K562 (cell line): ENCODE data around the gene ST6GALNAC3. TPM values are rescaled to one million over a fixed set of nuclear protein-coding genes. Genes with fewer than 3 reads are reported as not detected.

Experiments used
- ATAC-seq: fragments of 200-7000 bp; cut with Tn5 transposase; 3 replicates; pipeline ENCODE4 v1.9.1; 2020; ENCODE audit warnings: moderate library complexity
- BruUV-seq: library from RNA; stranded (reverse); fragments of 400-500 nt; replicated peaks from 2 replicates; lab custom pipeline; 2021; lab: Mats Ljungman, UMichigan
- CTCF ChIA-PET: fragments of 300-600 bp; formaldehyde crosslinking; extraction: SDS; loops from one replicate; lab custom pipeline; 2021; ENCODE audit warnings: low intra/inter-chr PET ratio; lab: Yijun Ruan, JAX
- POLR2A ChIA-PET: fragments of 300-600, 350-650 bp; sonication (Branson Sonifier 250); formaldehyde crosslinking; extraction: SDS; loops from one replicate; lab custom pipeline; 2021; ENCODE audit warnings: antibody characterized with exemption, inconsistent platforms; lab: Yijun Ruan, JAX
- DNase-seq, 4 experiments: peaks; one replicate each; pipeline versions ENCODE4 v3.0.0 to v3.0.0-alpha.2; 2011 to 2018; ENCODE audit warnings: low spot score in 3 of 4, mixed read lengths in 3 of 4; ENCODE audit errors: extremely low read depth in 1 of 4
- FAIRE-seq: peaks from 2 replicates; lab custom pipeline; 2011; peaks lifted over from hg19 to GRCh38; lab: Jason Lieb, UNC
- H2AFZ ChIP-seq: 2 replicates; pipeline ENCODE4 v1.6.0; 2011; ENCODE audit warnings: low read depth, low read length, control low read depth, inconsistent platforms
- H3K27ac ChIP-seq: fragments of 200-600 bp; 3 replicates; pipeline ENCODE4 v1.8.0; 2011; ENCODE audit warnings: low read depth, mild to moderate bottlenecking, control low read depth, inconsistent platforms, low read length, moderate library complexity, mixed read lengths; ENCODE audit errors: extremely low read depth
- H3K27me3 ChIP-seq, 2 experiments: fragments of 300-600 bp in 1 of 2; 2 replicates in 1 of 2; 3 replicates in 1 of 2; pipeline versions ENCODE4 v1.6.0 to v1.8.0; 2011; ENCODE audit warnings: inconsistent platforms in 2 of 2, low read length in 2 of 2, mild to moderate bottlenecking in 1 of 2, mixed read lengths in 1 of 2, moderate library complexity in 1 of 2; ENCODE audit not compliant: control insufficient read depth in 2 of 2, insufficient read depth in 2 of 2
- H3K36me3 ChIP-seq: fragments of 300-600 bp; 3 replicates; pipeline ENCODE4 v1.8.0; 2011; ENCODE audit warnings: mild to moderate bottlenecking, low read length, inconsistent platforms; ENCODE audit not compliant: control insufficient read depth, insufficient read depth
- H3K4me1 ChIP-seq, 2 experiments: fragments of 200-600 bp in 1 of 2; replicated peaks in 1 of 2; 2 replicates in 1 of 2; 3 replicates in 1 of 2; pipeline versions ENCODE4 v1.5.1 to v1.8.0; 2011; ENCODE audit warnings: inconsistent platforms in 2 of 2, low read length in 2 of 2, mild to moderate bottlenecking in 1 of 2, mixed read lengths in 1 of 2, moderate library complexity in 1 of 2; ENCODE audit not compliant: control insufficient read depth in 2 of 2, insufficient read depth in 2 of 2
- H3K4me2 ChIP-seq: 2 replicates; pipeline ENCODE4 v1.6.1; 2011; ENCODE audit warnings: low read length, control low read depth, inconsistent platforms, mixed read lengths; ENCODE audit not compliant: insufficient read depth
- H3K4me3 ChIP-seq: fragments of 200-600 bp; sonication (generic), shearing (Covaris generic); 2 replicates; pipeline ENCODE4 v1.5.1; 2016; ENCODE audit warnings: control low read depth, inconsistent platforms
- H3K79me2 ChIP-seq: fragments of 200-600 bp; 3 replicates; pipeline ENCODE4 v1.8.0; 2011; ENCODE audit warnings: low read length, inconsistent platforms; ENCODE audit not compliant: control insufficient read depth, insufficient read depth
- H3K9ac ChIP-seq, 2 experiments: 2 replicates each; pipeline versions ENCODE4 v1.6.0 to v1.6.1; 2011; ENCODE audit warnings: low read depth in 2 of 2, low read length in 2 of 2, control low read depth in 1 of 2, inconsistent platforms in 1 of 2, mild to moderate bottlenecking in 1 of 2, mixed read lengths in 1 of 2; ENCODE audit not compliant: insufficient read depth in 1 of 2
- H3K9me1 ChIP-seq: one replicate; pipeline ENCODE4 v1.6.0; 2011; ENCODE audit warnings: inconsistent platforms, mild to moderate bottlenecking, low read length, moderate library complexity; ENCODE audit not compliant: control insufficient read depth, insufficient read depth
- H3K9me3 ChIP-seq: replicated peaks from 2 replicates; pipeline ENCODE4 v1.5.1; 2011; ENCODE audit warnings: low read depth, low read length, inconsistent platforms; ENCODE audit not compliant: control insufficient read depth, insufficient read depth
- H4K20me1 ChIP-seq: replicated peaks from 2 replicates; pipeline ENCODE4 v1.6.1; 2011; ENCODE audit warnings: low read length, inconsistent platforms, mixed read lengths; ENCODE audit not compliant: control insufficient read depth, insufficient read depth
- ELF4 ChIP-seq: fragments of 450-650 bp; formaldehyde crosslinking; IDR thresholded peaks from 2 replicates; pipeline ENCODE4 v1.4.0; 2022; ENCODE audit warnings: missing genetic modification characterization
- GATAD2A ChIP-seq: fragments of 450-650 bp; IDR thresholded peaks from 2 replicates; pipeline ENCODE4 v1.6.1; 2017
- MLX ChIP-seq, 2 experiments: fragments of 450-650 bp in 1 of 2; sonication (generic) in 1 of 2; formaldehyde crosslinking; conservative IDR thresholded peaks; 2 replicates each; pipeline versions ENCODE4 v1.4.0 to v1.8.1; 2020 to 2022; ENCODE audit warnings: mild to moderate bottlenecking in 1 of 2, missing genetic modification reagents in 1 of 2
- NELFE ChIP-seq: IDR thresholded peaks from 2 replicates; pipeline ENCODE4 v1.6.1; 2011; ENCODE audit warnings: mild to moderate bottlenecking; ENCODE audit not compliant: insufficient read depth, insufficient read length
- PYGO2 ChIP-seq: fragments of 450-650 bp; IDR thresholded peaks from 2 replicates; pipeline ENCODE4 v1.6.1; 2016; ENCODE audit warnings: mild to moderate bottlenecking, missing genetic modification characterization, moderate library complexity, missing compliant biosample characterization
- SOX6 ChIP-seq: fragments of 450-650 bp; IDR thresholded peaks from 2 replicates; pipeline ENCODE4 v1.6.1; 2014; ENCODE audit warnings: mild to moderate bottlenecking
- ZNF699 ChIP-seq: fragments of 250-450 bp; sonication (Bioruptor Pico); IDR thresholded peaks from 2 replicates; pipeline ENCODE4 v1.8.0; 2021; ENCODE audit warnings: mild to moderate bottlenecking, moderate library complexity; ENCODE audit not compliant: insufficient replicate concordance
- WGBS: fragments of 100-300 bp; shearing (Covaris generic); methylation state at CpG from one replicate; pipeline ENCODE4 v1.1.6; 2016; ENCODE audit warnings: low coverage, mixed read lengths; ENCODE audit not compliant: insufficient coverage; ENCODE audit errors: missing lambda C conversion rate; 5-methylcytosine and 5-hydroxymethylcytosine counted together
- in situ Hi-C: fragments of 300-500 bp; cut with MboI; formaldehyde crosslinking; loops from 4 replicates; pipeline ENCODE4 v1.15.0; 2018; ENCODE audit warnings: inconsistent platforms, mixed read lengths
- intact Hi-C: fragments of 100-400 bp; cut with micrococcal nuclease; formaldehyde crosslinking; loops from 2 replicates; pipeline ENCODE4 v1.14.2; 2022
- polyA plus RNA-seq, 8 experiments: library from polyadenylated mRNA; depleted of rRNA in 4 of 8; stranded (reverse) in 5 of 8; unstranded in 3 of 8; fragments of >200 nt; fragmentation: Nextera tagmentation in 2 of 8; fragmentation: Illumina TruSeq in 1 of 8; extraction: Ambion mirVana in 2 of 8; extraction: Trizol in 1 of 8; gene quantifications; 2 replicates each; pipeline versions ENCODE4 v1.2.1 to v1.2.3, GENCODE V29; 2011 to 2014; ENCODE audit warnings: inconsistent platforms in 1 of 8, missing spikeins in 1 of 8
- total RNA-seq, 7 experiments: library from RNA; depleted of rRNA in 6 of 7; stranded (reverse); fragments of >200 nt in 6 of 7; fragmentation: Illumina TruSeq in 2 of 7; extraction: Trizol in 2 of 7; gene quantifications; 2 replicates each; pipeline versions ENCODE4 v1.2.1 to v1.2.3, GENCODE V29; 2011 to 2021; ENCODE audit warnings: low replicate concordance in 1 of 7
- TF ChIP-seq, protein P1 (sequence below): fragments of 250-450 bp; sonication (Bioruptor Pico); IDR thresholded peaks from 2 replicates; pipeline ENCODE4 v1.4.0; 2020; ENCODE audit warnings: mild to moderate bottlenecking, moderate library complexity, borderline replicate concordance

The ST6GALNAC3 gene
- total and polyA plus RNA-seq, 9 of the 15 experiments (the other 6 are each of a cell fraction or from before 2014, with no cell fraction given) = 0.04 to 0.29 (median 0.18) TPM; not detected in 6

- Histone ChIP-seq H4K20me1 (no peaks in the 10 kb centered on the region), H3K9me3 (no peaks in the 10 kb centered on the region), H3K4me2 (no peak overlapping the region), H3K27ac (no peak overlapping the region), H3K9ac (no peak overlapping the region), H3K4me1 (no peaks in the 10 kb centered on the region), H3K27me3 (no peaks in the 10 kb centered on the region), H3K79me2 (no peaks in the 10 kb centered on the region), H2AFZ (no peak overlapping the region), H3K9me1 (no peaks in the 10 kb centered on the region), H3K4me3 (no peak overlapping the region), H3K36me3 (no peaks in the 10 kb centered on the region)
- CTCF ChIA-PET = no interaction called here
- POLR2A ChIA-PET = no interaction called here
- no TSS peak for BruUV-seq
- DNase-seq (no peak), FAIRE-seq (no peak), ATAC-seq (no peak)
- intact Hi-C loops = no loop called here
- in situ Hi-C loops = no loop called here
- 0% methylated on average over 1 of the region's 4 CpGs for WGBS
- TF ChIP-seq, protein P1, sequence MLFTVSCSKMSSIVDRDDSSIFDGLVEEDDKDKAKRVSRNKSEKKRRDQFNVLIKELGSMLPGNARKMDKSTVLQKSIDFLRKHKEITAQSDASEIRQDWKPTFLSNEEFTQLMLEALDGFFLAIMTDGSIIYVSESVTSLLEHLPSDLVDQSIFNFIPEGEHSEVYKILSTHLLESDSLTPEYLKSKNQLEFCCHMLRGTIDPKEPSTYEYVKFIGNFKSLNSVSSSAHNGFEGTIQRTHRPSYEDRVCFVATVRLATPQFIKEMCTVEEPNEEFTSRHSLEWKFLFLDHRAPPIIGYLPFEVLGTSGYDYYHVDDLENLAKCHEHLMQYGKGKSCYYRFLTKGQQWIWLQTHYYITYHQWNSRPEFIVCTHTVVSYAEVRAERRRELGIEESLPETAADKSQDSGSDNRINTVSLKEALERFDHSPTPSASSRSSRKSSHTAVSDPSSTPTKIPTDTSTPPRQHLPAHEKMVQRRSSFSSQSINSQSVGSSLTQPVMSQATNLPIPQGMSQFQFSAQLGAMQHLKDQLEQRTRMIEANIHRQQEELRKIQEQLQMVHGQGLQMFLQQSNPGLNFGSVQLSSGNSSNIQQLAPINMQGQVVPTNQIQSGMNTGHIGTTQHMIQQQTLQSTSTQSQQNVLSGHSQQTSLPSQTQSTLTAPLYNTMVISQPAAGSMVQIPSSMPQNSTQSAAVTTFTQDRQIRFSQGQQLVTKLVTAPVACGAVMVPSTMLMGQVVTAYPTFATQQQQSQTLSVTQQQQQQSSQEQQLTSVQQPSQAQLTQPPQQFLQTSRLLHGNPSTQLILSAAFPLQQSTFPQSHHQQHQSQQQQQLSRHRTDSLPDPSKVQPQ = no peak
- TF ChIP-seq ZNF699 (no peak), SOX6 (no peak), MLX (CRISPR knock-in tag; conservative IDR thresholded peaks at IDR 0.05) (no peak), PYGO2 (no peak), NELFE (no peak), ELF4 (no peak), GATAD2A (no peak)
Observed at GRCh38 chr1:76285578-76286135, 211.1 kb downstream of the ST6GALNAC3 start.
